Mucosa of stomach (tissue), 1 donor: ENCODE measurements around the gene TSPAN18.

Source experiments
- H3K27me3 ChIP-seq: one replicate; pipeline ENCODE4 v1.7.0; 2013; ENCODE audit warnings: mild to moderate bottlenecking, low read length; ENCODE audit not compliant: control insufficient read depth, insufficient read depth
- H3K36me3 ChIP-seq: one replicate; pipeline ENCODE4 v1.7.0; 2013; ENCODE audit warnings: low read length; ENCODE audit not compliant: control insufficient read depth, insufficient read depth
- H3K4me1 ChIP-seq: one replicate; pipeline ENCODE4 v1.7.0; 2013; ENCODE audit warnings: mild to moderate bottlenecking, low read length; ENCODE audit not compliant: control insufficient read depth, insufficient read depth
- H3K4me3 ChIP-seq: one replicate; pipeline ENCODE4 v1.7.0; 2013; ENCODE audit warnings: low read length
- H3K9ac ChIP-seq: one replicate; pipeline ENCODE4 v1.7.0; 2013; ENCODE audit warnings: mild to moderate bottlenecking, low read length, moderate library complexity
- H3K9me3 ChIP-seq: one replicate; pipeline ENCODE4 v1.7.0; 2013; ENCODE audit warnings: mild to moderate bottlenecking, low read length, moderate library complexity; ENCODE audit not compliant: control insufficient read depth
- donor health status: Pancreatic carcinoma.

The TSPAN18 gene

DNA sequence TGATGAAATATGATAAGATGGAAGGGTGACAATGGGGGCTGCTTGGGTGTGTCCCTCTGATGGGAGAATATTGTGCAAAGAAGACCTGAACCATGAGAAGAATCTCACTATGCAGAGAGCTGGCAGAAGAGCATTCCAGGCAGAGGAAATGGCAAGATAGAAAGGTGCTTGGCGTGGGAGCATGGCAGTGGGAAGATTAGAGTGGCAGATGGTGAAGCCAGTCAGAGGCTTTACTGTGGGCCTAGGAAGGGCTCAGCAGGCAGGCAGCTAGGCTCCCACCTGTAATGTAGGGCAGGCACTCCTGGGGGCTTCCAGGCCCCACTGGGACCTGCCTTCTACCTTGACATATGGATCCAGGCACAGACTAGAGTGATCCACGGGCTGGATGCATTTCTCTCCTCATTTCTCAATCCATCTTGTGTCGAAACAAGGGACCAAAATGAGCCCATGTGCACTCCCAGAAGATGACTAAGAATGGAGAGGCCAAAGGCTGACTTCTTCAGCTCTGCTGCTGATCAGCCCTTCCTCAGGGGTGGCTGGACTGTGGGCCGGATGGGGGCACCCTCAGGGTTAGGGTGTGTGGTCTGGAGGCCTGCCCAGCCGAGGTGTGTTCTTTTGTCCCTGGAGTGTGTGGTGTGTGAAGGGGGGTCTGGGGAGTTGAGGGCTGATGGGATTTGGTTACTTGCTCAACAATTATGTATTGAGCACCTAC, 88.3 kb downstream of the TSPAN18 start:
- H3K4me1 ChIP-seq, result peaks cover 9% of the 10 kb centered on the region

DNA sequence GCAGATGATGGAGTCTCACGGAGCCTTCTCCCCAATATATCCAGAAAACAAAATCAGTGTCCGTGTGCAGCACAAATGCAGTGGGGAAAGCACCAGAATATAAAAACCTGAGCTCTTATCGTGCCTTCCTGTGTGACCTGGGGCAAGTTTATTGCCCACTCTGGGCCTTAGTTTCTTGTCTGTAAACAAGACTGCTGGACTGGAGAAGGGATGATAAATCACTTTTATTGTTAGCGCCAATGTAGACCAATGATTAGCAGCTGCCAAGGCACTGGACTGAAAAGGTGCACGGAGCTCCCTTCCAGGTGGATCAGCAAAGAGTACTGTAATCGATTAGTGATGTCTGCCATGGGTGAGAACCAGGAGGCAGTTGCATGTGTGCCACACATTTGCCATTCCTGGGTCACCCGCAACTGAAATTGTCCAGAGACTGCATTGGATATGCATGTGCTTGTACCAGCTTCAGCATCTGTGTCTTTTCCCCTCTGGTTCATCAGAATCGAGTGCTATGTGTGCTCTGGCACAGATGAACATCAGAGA, 89.2 kb downstream of the TSPAN18 start:
- peaks cover 3% of the 10 kb centered on the region for H3K4me1 ChIP-seq

More for the DNA sequence above, 88.3 kb downstream of the TSPAN18 start:
- no peaks in the 10 kb centered on the region for H3K9me3 ChIP-seq
- H3K36me3 ChIP-seq, result no peaks in the 10 kb centered on the region
- H3K4me3 ChIP-seq, result no peak overlapping the region
- no peak overlapping the region for H3K9ac ChIP-seq
- H3K27me3 ChIP-seq, result no peaks in the 10 kb centered on the region

DNA sequence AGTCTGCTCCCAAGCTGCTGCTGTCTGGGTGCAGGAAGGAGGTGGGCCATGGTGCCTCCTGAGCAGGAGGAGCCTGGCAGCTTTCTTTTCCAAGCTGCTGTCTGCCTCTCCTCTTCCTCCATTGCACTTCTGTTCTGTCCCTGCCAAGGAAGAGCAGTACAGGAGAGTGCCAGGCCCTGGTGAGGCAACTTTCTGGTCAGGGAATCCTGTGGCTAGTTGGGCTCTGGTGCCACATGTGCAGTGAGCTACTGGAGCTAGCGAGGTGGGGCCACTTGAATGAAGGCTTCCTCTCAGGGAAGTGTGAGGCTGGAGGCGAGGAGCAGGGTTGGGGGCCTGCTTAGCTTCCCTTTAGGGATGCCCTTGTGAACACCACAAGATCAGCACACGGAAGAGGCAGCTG, 90.0 kb downstream of the TSPAN18 start:
- no peak overlapping the region for H3K9ac ChIP-seq
- H3K4me1 ChIP-seq, result no peaks in the 10 kb centered on the region
- no peaks in the 10 kb centered on the region for H3K36me3 ChIP-seq
- H3K9me3 ChIP-seq, result no peaks in the 10 kb centered on the region
- H3K27me3 ChIP-seq, result no peaks in the 10 kb centered on the region
- H3K4me3 ChIP-seq, result no peak overlapping the region

More for the DNA sequence above, 89.2 kb downstream of the TSPAN18 start:
- no peaks in the 10 kb centered on the region for H3K36me3 ChIP-seq
- H3K9ac ChIP-seq, result no peak overlapping the region
- no peaks in the 10 kb centered on the region for H3K27me3 ChIP-seq
- no peak overlapping the region for H3K4me3 ChIP-seq
- H3K9me3 ChIP-seq, result no peaks in the 10 kb centered on the region

DNA sequence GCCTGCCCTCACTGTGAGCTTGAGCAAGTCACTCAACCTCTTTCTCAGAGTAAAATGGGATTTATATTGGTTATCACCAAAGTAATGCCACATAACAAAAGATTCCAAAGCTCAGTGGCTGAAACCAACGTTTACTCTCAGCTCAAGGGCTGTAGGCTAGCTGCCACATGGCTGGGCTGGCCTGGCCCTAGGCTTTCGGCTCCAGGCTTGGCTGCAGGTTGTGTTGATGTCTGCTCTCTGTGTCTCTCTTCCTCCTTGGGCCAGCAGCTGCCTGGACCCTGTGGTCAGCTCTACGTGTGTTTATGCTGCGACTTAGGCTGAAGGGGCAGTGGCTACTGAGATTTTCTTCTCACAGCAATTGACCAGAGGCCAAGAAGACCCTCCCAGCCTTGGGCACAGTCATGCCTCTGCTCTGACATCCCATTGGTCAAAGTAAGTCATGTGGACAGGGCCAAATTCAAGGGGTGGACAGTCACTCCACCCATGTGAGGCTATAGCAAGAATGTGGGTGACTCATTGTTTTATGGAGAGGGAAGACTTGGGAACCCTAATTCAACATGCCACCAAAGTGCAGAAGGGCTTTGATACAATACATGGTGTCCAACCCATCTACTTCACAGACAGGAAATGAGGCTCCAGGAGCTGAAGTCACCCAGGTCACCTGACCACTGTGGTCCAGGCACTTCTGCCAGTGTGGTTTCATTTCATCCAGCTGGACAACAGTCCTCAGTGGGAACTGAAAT, 90.6 kb downstream of the TSPAN18 start:
- H3K27me3 ChIP-seq, result no peaks in the 10 kb centered on the region
- no peaks in the 10 kb centered on the region for H3K4me1 ChIP-seq
- H3K9ac ChIP-seq, result no peak overlapping the region
- no peaks in the 10 kb centered on the region for H3K9me3 ChIP-seq
- no peaks in the 10 kb centered on the region for H3K36me3 ChIP-seq
- H3K4me3 ChIP-seq, result no peak overlapping the region

DNA sequence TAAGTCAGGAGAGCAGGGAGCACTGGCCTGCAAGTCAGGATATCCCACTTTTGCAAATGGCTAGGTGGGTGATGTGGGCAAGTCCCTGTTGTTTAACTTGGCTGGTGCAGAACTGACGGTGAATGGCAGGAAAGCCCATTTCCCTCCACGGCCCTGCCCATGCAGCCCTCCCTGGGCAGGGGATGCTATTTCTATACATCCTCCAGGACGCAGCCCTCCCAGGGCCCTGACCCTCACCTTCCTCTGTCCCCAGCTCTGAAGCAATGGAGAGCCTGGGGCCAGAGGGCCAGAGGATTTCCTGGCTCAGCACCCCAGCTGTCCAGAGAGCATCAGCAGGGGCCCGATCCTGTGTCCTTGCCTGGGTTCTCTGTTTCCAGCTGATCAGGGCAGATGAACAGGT, 91.3 kb downstream of the TSPAN18 start:
- Histone ChIP-seq H3K4me1 (no peaks in the 10 kb centered on the region), H3K36me3 (no peaks in the 10 kb centered on the region), H3K9me3 (no peaks in the 10 kb centered on the region)

DNA sequence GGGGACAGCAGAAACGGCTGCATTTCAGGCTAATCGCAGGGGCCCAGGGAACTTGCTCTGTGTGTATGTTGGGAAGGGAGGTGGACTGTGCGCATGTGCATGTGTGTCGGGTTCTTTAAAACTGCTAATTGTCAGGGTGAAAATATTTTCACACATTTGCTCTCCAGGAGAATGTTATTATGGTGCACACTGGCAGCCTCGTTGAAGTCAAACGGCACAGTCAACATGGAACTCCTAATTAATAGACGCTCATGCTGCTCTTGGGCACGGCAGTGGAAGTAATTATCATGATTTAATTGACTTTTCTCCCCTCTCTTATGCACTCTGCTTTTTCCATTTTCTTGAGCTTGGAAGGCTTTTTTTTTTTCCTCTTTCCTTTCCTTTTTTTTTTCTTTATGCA, 92.6 kb downstream of the TSPAN18 start:
- Histone ChIP-seq H3K4me1 (no peaks in the 10 kb centered on the region), H3K27me3 (no peaks in the 10 kb centered on the region), H3K9me3 (no peaks in the 10 kb centered on the region), H3K9ac (no peak overlapping the region), H3K36me3 (no peaks in the 10 kb centered on the region), H3K4me3 (no peak overlapping the region)

More for the DNA sequence above, 91.3 kb downstream of the TSPAN18 start:
- Histone ChIP-seq H3K4me3 (no peak overlapping the region), H3K9ac (no peak overlapping the region), H3K27me3 (no peaks in the 10 kb centered on the region)

DNA sequence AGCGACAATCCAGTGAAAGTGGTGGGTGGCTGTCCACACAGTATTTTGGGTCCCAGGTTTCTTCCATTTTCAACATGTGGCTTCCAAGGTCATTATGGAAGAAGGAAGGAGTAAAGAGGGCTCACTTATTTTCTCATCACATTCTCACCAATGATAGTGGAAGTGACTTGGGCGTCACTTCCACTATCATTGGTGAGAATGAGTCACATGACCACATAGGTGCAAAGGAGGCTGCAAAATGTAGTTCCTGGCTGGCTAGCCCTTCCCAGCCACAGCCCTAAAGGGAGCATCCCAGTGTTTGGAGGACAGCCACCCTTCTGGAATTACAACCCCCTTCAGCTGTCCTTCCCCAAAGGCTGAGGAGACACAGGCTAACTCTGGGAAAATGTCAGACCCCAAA, 95.6 kb downstream of the TSPAN18 start:
- H3K4me1 ChIP-seq, result no peaks in the 10 kb centered on the region
- no peak overlapping the region for H3K4me3 ChIP-seq
- no peaks in the 10 kb centered on the region for H3K9me3 ChIP-seq
- no peaks in the 10 kb centered on the region for H3K36me3 ChIP-seq
- H3K27me3 ChIP-seq, result no peaks in the 10 kb centered on the region
- no peak overlapping the region for H3K9ac ChIP-seq

DNA sequence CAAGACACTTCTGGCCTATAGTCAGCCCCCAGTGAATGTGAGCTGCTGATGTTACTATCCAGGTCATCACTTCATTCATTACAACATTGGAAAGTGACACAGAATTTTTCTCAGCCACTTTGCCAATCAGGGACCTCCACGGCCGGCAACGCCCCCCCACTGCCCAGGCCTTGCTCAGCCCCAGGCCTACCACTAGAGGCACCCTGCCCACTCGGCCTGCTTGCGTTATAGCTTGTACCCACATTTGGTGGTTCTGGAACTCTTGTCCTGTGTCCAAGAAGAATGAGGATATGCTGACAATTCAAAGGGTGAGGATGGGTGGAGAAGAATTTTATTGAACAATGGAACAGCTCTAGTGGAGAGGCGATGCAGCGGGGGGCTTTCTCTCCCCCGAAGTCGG, 96.2 kb downstream of the TSPAN18 start:
- H3K36me3 ChIP-seq, result no peaks in the 10 kb centered on the region
- H3K4me1 ChIP-seq, result no peaks in the 10 kb centered on the region
- H3K9me3 ChIP-seq, result no peaks in the 10 kb centered on the region
- H3K27me3 ChIP-seq, result no peaks in the 10 kb centered on the region
- no peak overlapping the region for H3K9ac ChIP-seq
- no peak overlapping the region for H3K4me3 ChIP-seq

DNA sequence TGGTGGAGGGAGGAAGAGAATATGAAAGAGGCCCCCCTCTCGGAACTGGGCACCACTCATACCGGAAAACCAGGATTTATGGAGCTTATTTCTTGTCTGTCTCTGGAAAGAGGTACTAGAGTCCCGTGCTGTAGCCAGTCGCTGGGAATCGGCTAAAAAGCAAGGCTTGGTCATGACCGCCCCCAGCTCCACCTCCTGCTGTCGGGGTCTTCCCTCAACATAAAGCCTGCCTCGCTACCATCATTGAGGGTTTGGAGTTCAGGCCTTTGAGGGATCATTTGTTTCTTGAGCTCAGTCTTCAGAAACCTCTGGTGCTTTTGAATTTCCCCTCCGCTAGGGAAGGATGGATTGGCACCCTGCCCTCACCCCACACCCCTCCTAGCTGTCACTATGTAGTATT, 97.1 kb downstream of the TSPAN18 start:
- no peaks in the 10 kb centered on the region for H3K27me3 ChIP-seq
- no peak overlapping the region for H3K9ac ChIP-seq
- no peak overlapping the region for H3K4me3 ChIP-seq
- no peaks in the 10 kb centered on the region for H3K9me3 ChIP-seq
- H3K36me3 ChIP-seq, result no peaks in the 10 kb centered on the region
- H3K4me1 ChIP-seq, result no peaks in the 10 kb centered on the region

DNA sequence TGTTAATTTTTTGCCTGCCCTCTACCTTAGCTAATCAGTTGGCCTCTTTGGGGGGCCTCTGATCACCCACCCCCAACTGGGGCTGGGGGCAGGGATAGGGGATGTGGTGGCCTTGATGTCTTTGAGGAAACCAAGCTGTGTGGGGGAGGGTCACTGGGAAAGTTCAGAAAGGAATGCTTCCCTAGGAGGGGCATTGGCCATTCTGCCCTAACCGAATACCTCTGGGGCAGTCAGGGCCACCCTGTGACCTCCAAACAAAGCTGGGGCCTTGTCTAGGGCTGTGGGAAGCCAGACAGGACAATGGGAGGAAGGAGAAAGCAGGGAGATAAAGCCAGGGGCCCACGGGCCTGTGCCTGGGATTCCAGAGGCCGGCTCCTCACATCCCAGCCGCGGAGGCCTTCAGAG, 97.5 kb downstream of the TSPAN18 start:
- Histone ChIP-seq H3K9me3 (no peaks in the 10 kb centered on the region), H3K4me1 (no peaks in the 10 kb centered on the region), H3K4me3 (no peak overlapping the region), H3K9ac (no peak overlapping the region), H3K36me3 (no peaks in the 10 kb centered on the region), H3K27me3 (no peaks in the 10 kb centered on the region)

DNA sequence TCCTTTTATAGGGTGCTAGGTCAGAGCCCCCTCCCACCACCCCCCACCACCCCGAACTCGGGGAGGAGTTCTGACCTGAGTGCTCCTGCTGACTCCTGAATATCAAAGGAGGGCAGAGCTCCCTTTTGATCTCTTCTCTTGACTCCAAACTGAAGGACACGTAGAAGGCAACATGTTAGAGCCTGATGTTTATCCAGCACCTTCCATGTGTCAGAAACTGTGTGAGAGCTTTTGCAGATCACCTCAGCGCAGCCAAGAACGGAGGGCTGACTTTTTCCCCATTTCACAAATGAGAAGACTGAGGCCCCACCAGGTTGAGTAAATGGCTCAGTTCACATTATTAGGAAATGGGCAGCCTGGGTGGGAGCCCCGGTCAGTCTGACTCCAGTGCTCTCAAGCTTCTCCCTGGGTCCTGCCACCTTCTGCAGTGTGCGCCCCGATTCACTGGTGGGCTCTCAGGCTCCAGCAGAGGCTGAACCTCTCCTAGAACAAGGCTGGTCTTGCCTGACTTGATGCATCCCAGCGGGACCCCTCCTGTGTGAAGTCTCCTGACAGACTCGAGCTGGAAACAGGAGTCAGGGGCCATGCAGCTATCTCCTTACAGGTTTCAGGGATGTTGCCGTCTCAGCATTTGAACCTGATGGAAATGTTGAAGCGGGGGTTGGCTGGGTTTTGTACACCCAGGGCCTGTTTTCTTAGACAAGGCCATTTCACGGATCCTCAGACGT, 98.5 kb downstream of the TSPAN18 start:
- H3K4me3 ChIP-seq, result no peak overlapping the region
- H3K9ac ChIP-seq, result no peak overlapping the region
- H3K4me1 ChIP-seq, result no peaks in the 10 kb centered on the region
- H3K36me3 ChIP-seq, result no peaks in the 10 kb centered on the region
- H3K27me3 ChIP-seq, result no peaks in the 10 kb centered on the region
- H3K9me3 ChIP-seq, result no peaks in the 10 kb centered on the region
